HEK293T (cell line): ENCODE data around the gene PPL.
A peak's percentile ranks its signal among the peaks of the same experiment; 100 is the strongest.

Experiments used
- CTCF ChIA-PET: fragments of 350-600 bp; formaldehyde crosslinking; extraction: SDS; loops from one replicate; lab custom pipeline; 2021; ENCODE audit warnings: antibody characterized with exemption, inconsistent platforms; lab: Yijun Ruan, JAX
- POLR2A ChIA-PET: fragments of 350-600 bp; formaldehyde crosslinking; extraction: SDS; loops from one replicate; lab custom pipeline; 2020; ENCODE audit warnings: antibody characterized with exemption, inconsistent platforms; lab: Yijun Ruan, JAX
- DNase-seq: peaks from one replicate; pipeline ENCODE4 v3.0.0; 2012; ENCODE audit warnings: mixed read lengths; ENCODE audit errors: extremely low spot score
- ARNT ChIP-seq: fragments of 450-650 bp; IDR thresholded peaks from 2 replicates; pipeline ENCODE4 v1.6.1; 2017; ENCODE audit warnings: mild to moderate bottlenecking
- BHLHE40 ChIP-seq: fragments of 450-650 bp; IDR thresholded peaks from 2 replicates; pipeline ENCODE4 v1.6.1; 2016; ENCODE audit warnings: mild to moderate bottlenecking, moderate library complexity, borderline replicate concordance
- CTBP1 ChIP-seq: fragments of 450-650 bp; IDR thresholded peaks from 2 replicates; pipeline ENCODE4 v1.6.1; 2016; ENCODE audit warnings: borderline replicate concordance
- ELF4 ChIP-seq: fragments of 450-650 bp; IDR thresholded peaks from 2 replicates; pipeline ENCODE4 v1.6.1; 2017; ENCODE audit warnings: antibody characterized with exemption
- FOXA1 ChIP-seq: fragments of 450-650 bp; IDR thresholded peaks from 2 replicates; pipeline ENCODE4 v1.6.1; 2016; ENCODE audit warnings: mild to moderate bottlenecking
- FOXK2 ChIP-seq: fragments of 450-650 bp; IDR thresholded peaks from 2 replicates; pipeline ENCODE4 v1.6.1; 2016; ENCODE audit warnings: mild to moderate bottlenecking
- FOXM1 ChIP-seq: fragments of 450-650 bp; IDR thresholded peaks from 2 replicates; pipeline ENCODE4 v1.6.1; 2017; ENCODE audit warnings: mild to moderate bottlenecking, borderline replicate concordance
- HDGF ChIP-seq: fragments of 450-650 bp; IDR thresholded peaks from 2 replicates; pipeline ENCODE4 v1.6.1; 2017; ENCODE audit warnings: antibody characterized with exemption, borderline replicate concordance
- L3MBTL2 ChIP-seq: fragments of 450-650 bp; conservative IDR thresholded peaks from 2 replicates; pipeline ENCODE4 v1.6.1; 2016; ENCODE audit warnings: mild to moderate bottlenecking
- LEF1 ChIP-seq: fragments of 450-650 bp; IDR thresholded peaks from 2 replicates; pipeline ENCODE4 v1.6.1; 2017; ENCODE audit warnings: mild to moderate bottlenecking, borderline replicate concordance
- NFRKB ChIP-seq: fragments of 450-650 bp; IDR thresholded peaks from 2 replicates; pipeline ENCODE4 v1.6.1; 2016; ENCODE audit warnings: mild to moderate bottlenecking, moderate library complexity
- SP1 ChIP-seq: fragments of 450-650 bp; IDR thresholded peaks from 2 replicates; pipeline ENCODE4 v1.6.1; 2017
- SUZ12 ChIP-seq: fragments of 450-650 bp; IDR thresholded peaks from 2 replicates; pipeline ENCODE4 v1.6.1; 2016; ENCODE audit warnings: mild to moderate bottlenecking
- TARDBP ChIP-seq: fragments of 450-650 bp; IDR thresholded peaks from 2 replicates; pipeline ENCODE4 v1.6.1; 2016
- ZNF384 ChIP-seq: fragments of 450-650 bp; IDR thresholded peaks from 2 replicates; pipeline ENCODE4 v1.6.1; 2016
- TF ChIP-seq, protein P1 (sequence below): fragments of 450-650 bp; IDR thresholded peaks from 2 replicates; pipeline ENCODE4 v1.6.1; 2016

The PPL gene

GRCh38 chr16:4855371-4855770 is 81.6 kb downstream of the PPL start:
- POLR2A ChIA-PET = no interaction called here

GRCh38 chr16:4852221-4852872 is 84.6 kb downstream of the PPL start:
- ChIA-PET POLR2A (no interaction called here), CTCF (no interaction called here)
- TF ChIP-seq ARNT = no peak
- no peak for DNase-seq

More at GRCh38 chr16:4855371-4855770, 81.6 kb downstream of the PPL start:
- no peak for TF ChIP-seq SP1
- TF ChIP-seq FOXM1 = no peak
- TF ChIP-seq ZNF384 = no peak
- TF ChIP-seq LEF1 = no peak
- no peak for TF ChIP-seq ARNT
- TF ChIP-seq SUZ12 = no peak
- TF ChIP-seq NFRKB = no peak
- no peak for TF ChIP-seq L3MBTL2
- TF ChIP-seq, protein P1, sequence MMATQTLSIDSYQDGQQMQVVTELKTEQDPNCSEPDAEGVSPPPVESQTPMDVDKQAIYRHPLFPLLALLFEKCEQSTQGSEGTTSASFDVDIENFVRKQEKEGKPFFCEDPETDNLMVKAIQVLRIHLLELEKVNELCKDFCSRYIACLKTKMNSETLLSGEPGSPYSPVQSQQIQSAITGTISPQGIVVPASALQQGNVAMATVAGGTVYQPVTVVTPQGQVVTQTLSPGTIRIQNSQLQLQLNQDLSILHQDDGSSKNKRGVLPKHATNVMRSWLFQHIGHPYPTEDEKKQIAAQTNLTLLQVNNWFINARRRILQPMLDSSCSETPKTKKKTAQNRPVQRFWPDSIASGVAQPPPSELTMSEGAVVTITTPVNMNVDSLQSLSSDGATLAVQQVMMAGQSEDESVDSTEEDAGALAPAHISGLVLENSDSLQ = no peak
- TF ChIP-seq CTBP1 = no peak
- no peak for TF ChIP-seq BHLHE40
- no peak for TF ChIP-seq FOXK2
- no peak for TF ChIP-seq HDGF
- TF ChIP-seq TARDBP = no peak
- TF ChIP-seq FOXA1 = no peak
- no peak for TF ChIP-seq ELF4
- CTCF ChIA-PET = no interaction called here
- no peak for DNase-seq

- no peak for TF ChIP-seq ELF4
- ChIA-PET CTCF (interaction anchor here (0.7 kb wide), 1 partner anchor 48 kb away, joined by 5 read pairs; the partner anchor contains the start of gene ROGDI), POLR2A (no interaction called here)
- no peak for DNase-seq
Observed at GRCh38 chr16:4850211-4850610, 86.7 kb downstream of the PPL start.

DNA sequence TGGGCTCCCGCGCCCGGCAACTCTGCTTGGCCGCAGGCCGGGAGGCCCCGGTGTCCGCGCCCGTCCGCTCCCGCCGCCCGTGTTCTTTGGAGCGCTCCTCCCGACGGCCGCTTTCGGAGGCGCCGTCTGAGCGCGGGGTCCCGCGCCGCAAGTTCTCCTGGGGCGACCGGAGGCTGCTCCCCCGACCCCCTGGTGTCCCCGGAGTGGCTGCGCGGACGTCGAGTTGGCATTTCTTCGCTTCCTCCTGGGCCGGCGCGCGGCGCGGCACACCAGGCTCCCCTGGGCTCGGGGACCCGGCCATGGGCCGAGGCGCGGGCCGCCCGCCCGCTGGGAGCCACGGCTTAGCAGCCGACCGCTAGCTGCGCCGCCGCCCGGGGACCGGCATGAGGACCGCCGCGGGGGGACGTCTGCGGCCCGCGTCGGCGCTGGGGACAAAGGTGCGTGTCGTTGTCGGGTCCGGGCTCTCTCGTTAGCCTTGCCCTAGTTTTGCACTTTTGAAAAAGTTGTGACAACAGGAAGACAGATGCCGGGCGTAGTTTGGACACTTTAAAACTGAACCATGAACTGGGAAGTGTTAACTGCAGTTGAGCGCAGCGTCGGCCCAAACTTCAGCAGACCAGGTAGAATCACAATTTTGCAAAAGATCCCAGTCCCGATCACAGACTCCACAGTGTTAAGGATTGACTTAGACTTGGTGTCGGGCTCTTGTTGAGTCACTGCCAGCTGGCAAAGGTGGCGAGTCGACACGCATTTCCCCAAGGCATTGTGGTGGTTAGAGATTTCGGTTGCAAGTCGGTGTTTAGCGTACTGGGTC is 89.0 kb downstream of the PPL start:
- peak; percentile 27 for DNase-seq
- POLR2A ChIA-PET = interaction anchor here (0.9 to 1.0 kb wide), 4 partner anchors 35 to 121 kb away, joined by 3 to 4 read pairs (median 4); no protein-coding TSS in a partner anchor
- no peak for TF ChIP-seq NFRKB
- TF ChIP-seq CTBP1 = no peak
- TF ChIP-seq, protein P1 = no peak
- no peak for TF ChIP-seq ARNT
- TF ChIP-seq SUZ12 = no peak
- CTCF ChIA-PET = no interaction called here

GRCh38 chr16:4846901-4847773 is 89.8 kb downstream of the PPL start, which contains the start of the genes GLYR1 and UBN1:
Gene GLYR1, minus strand, starts transcription at chr16:4847288. Its CDS starts 23 bp downstream, at chr16:4847265.
Gene UBN1, plus strand, starts transcription at chr16:4847481. Its CDS starts 5,437 bp downstream, at chr16:4852918.
- POLR2A ChIA-PET = interaction anchor here (1.0 to 1.4 kb wide), 6 partner anchors 12 to 121 kb away, joined by 3 to 4 read pairs (median 4); partner anchors contain the start of genes ANKS3 and DNAAF8
- CTCF ChIA-PET = no interaction called here
- DNase-seq = peak; percentile 98
- TF ChIP-seq HDGF (no peak; the same call in 1 of the 2 replicates), FOXK2 (no peak)
- TF ChIP-seq, protein P1 = peak; percentile 38

DNA sequence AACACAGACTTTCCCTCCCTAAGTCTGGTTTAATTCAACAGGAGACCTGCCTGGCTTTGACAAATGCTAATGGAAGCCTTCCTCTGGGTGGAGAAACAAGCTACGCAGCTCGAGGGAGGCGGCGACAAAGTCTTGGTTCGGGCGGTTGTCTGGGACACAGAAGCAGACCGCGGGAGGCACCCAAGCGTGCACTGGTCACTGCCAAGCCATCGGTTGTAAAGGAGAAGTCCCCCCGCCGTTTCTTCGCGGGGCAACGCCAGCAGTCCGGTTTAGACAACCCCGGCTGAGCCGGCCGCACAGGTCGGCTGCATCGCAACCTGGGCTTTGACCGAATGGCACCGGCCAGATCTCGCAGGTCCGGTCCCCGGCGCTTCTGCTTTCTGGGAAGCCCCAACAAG is 90.4 kb downstream of the PPL start:
- DNase-seq = peak; percentile 47

More for the DNA sequence above, 90.4 kb downstream of the PPL start:
- ChIA-PET CTCF (no interaction called here), POLR2A (interaction anchor here (1.1 to 1.4 kb wide), 3 partner anchors 12 to 112 kb away, joined by 3 to 4 read pairs (median 4); partner anchors contain the start of genes ANKS3 and DNAAF8)
- TF ChIP-seq BHLHE40 (no peak), FOXA1 (no peak), NFRKB (no peak), SP1 (no peak), ELF4 (no peak), ARNT (no peak), CTBP1 (no peak), L3MBTL2 (no peak), TARDBP (no peak), FOXK2 (no peak), SUZ12 (no peak), HDGF (no peak), FOXM1 (no peak), LEF1 (no peak), ZNF384 (no peak)
- TF ChIP-seq, protein P1 = no peak
